ENCODE measurements around the gene LRP10. TPM values are rescaled to one million over a fixed set of nuclear protein-coding genes. Genes with fewer than 3 reads are reported as not detected.

The LRP10 gene
- total and polyA plus RNA-seq, 2 of the 4 experiments (the other 2 are of a cell fraction), result 25.1 to 118 TPM

DNA sequence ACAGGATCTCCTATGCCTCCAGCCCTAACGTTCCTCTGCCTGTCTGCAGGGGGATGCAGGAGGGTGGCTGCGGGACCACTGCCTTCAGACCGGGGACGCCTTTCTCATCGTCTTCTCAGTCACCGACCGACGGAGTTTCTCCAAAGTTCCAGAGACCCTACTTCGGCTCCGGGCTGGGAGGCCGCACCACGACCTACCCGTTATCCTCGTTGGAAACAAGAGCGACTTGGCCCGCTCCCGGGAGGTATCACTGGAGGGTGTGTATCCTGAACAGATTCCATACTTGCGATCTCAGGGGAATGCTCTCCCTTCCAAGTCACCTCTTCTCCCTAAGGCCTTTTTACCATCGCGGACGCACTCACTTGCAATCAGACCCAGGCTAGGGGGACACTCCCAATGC is 14.4 kb downstream of the LRP10 start:
- no peak overlapping the region for H3K14ac ChIP-seq (replicated peaks; ENCODE audit: low read depth, low read length)
- H3K56ac ChIP-seq (ENCODE audit: extremely low read depth, insufficient read depth, low read length), result no peak overlapping the region
- H3K4ac ChIP-seq (ENCODE audit: low read depth, low read length), result no peak overlapping the region
- no peaks in the 10 kb centered on the region for H3K27me3 ChIP-seq (ENCODE audit: control insufficient read depth, insufficient read depth, low read length)
- no peak overlapping the region for H4K5ac ChIP-seq (ENCODE audit: low read depth, low read length)
- H3K9me3 ChIP-seq (ENCODE audit: control insufficient read depth, insufficient read depth, low read length), result no peaks in the 10 kb centered on the region
- H2BK15ac ChIP-seq (ENCODE audit: low read depth, low read length), result no peak overlapping the region
- peaks cover 5% of the 10 kb centered on the region; the same call in 1 of the 2 replicates for H3K4me1 ChIP-seq (ENCODE audit: control insufficient read depth, insufficient read depth, low read length)
- peak overlapping the region; percentile 27 to 97; a peak in 2 of 4 replicates for H4K8ac ChIP-seq (ENCODE audit: low read depth in 2 of 2, low read length in 2 of 2)
- WGBS, 2 experiments (ENCODE audit: extremely low coverage in 2 of 2, insufficient read length in 1 of 2), result 91% methylated on average over 20 of the region's 21 CpGs; no CpG with 5 or more reads in 1 of the 2 experiments
- H3K4me3 ChIP-seq (ENCODE audit: insufficient read depth, low read depth, low read length), result no peak overlapping the region
- no peak overlapping the region for H2BK20ac ChIP-seq (ENCODE audit: low read depth, low read length)
- H2BK120ac ChIP-seq (ENCODE audit: low read depth, low read length), result no peak overlapping the region
- peak overlapping the region; percentile 58; the same call in 1 of the 2 replicates for H2AK5ac ChIP-seq (ENCODE audit: low read depth, low read length)
- H3K27ac ChIP-seq (ENCODE audit: insufficient read depth, low read length), result no peak overlapping the region
- no TSS peak for BruUV-seq (replicated peaks)
- intact Hi-C loops (cut with micrococcal nuclease), result loop anchor here (2.0 kb wide), 1 partner anchor 13 kb away; no protein-coding TSS in a partner anchor
- no peak overlapping the region for H4K91ac ChIP-seq (ENCODE audit: insufficient read depth, low read depth, low read length)
- CTCF ChIA-PET, result interaction anchor here (1.6 to 1.8 kb wide), 2 partner anchors 13 to 14 kb away, joined by 5 to 7 read pairs; no protein-coding TSS in a partner anchor
- dilution Hi-C loops (cut with HindIII; ENCODE audit: low sequenced_read_pairs, unreplicated experiment), result no loop called here
- no peak overlapping the region for H3K9ac ChIP-seq (ENCODE audit: low read depth, low read length)
- ATAC-seq (ENCODE audit: low read depth) (no peak), DNase-seq (no peak)
- peak overlapping the region; percentile 17 for H2AK9ac ChIP-seq (replicated peaks; ENCODE audit: low read depth, low read length, poor library complexity)
- H2BK5ac ChIP-seq (ENCODE audit: low read depth, low read length, poor library complexity, severe bottlenecking), result no peak overlapping the region
- H3K4me2 ChIP-seq (ENCODE audit: low read depth, low read length), result no peak overlapping the region
- POLR2A ChIA-PET (ENCODE audit: unreplicated experiment), result no interaction called here
- peaks cover 11% of the 10 kb centered on the region; the same call in 1 of the 2 replicates for H3K9me1 ChIP-seq (ENCODE audit: insufficient read depth, low read length)
- H3K36me3 ChIP-seq (ENCODE audit: control insufficient read depth, insufficient read depth, low read length), result no peaks in the 10 kb centered on the region
- no peaks in the 10 kb centered on the region for H4K20me1 ChIP-seq (ENCODE audit: insufficient read depth, low read length)
- H3K23ac ChIP-seq (ENCODE audit: low read depth, low read length), result no peak overlapping the region
- H3K18ac ChIP-seq (ENCODE audit: low read depth, low read length), result no peak overlapping the region
- peak overlapping the region; percentile 98 for H2AFZ ChIP-seq (replicated peaks; ENCODE audit: low read length, poor library complexity)
- in situ Hi-C loops (cut with MboI; ENCODE audit: low sequenced_read_pairs), result no loop called here
- TF ChIP-seq BHLHE40 (IDR thresholded peaks at IDR 0.05; ENCODE audit: low read depth, low read length) (no peak), RAD21 (IDR thresholded peaks at IDR 0.05; ENCODE audit: low read length) (no peak), FOS (IDR thresholded peaks at IDR 0.05; ENCODE audit: low read depth, low read length) (no peak), MXI1 (IDR thresholded peaks at IDR 0.05; ENCODE audit: borderline replicate concordance, low read depth, low read length) (no peak), NFE2L2 (IDR thresholded peaks at IDR 0.05; ENCODE audit: low read depth, low read length) (no peak), CHD1 (IDR thresholded peaks at IDR 0.05; ENCODE audit: low read depth, low read length) (no peak), RCOR1 (IDR thresholded peaks at IDR 0.05; ENCODE audit: insufficient replicate concordance, low read length) (no peak), SMC3 (IDR thresholded peaks at IDR 0.05; ENCODE audit: low read depth, low read length) (no peak), CEBPB (IDR thresholded peaks at IDR 0.05; ENCODE audit: low read depth, low read length) (no peak), POLR2A (IDR thresholded peaks at IDR 0.05; ENCODE audit: low read depth, low read length) (no peak), RFX5 (IDR thresholded peaks at IDR 0.05; ENCODE audit: low read depth, low read length) (no peak), MAFK (IDR thresholded peaks at IDR 0.05; ENCODE audit: low read depth, low read length) (no peak), USF2 (IDR thresholded peaks at IDR 0.05; ENCODE audit: low read depth, low read length) (no peak), MAZ (IDR thresholded peaks at IDR 0.05; ENCODE audit: borderline replicate concordance, low read depth, low read length) (no peak)
- TF ChIP-seq, protein P1, sequence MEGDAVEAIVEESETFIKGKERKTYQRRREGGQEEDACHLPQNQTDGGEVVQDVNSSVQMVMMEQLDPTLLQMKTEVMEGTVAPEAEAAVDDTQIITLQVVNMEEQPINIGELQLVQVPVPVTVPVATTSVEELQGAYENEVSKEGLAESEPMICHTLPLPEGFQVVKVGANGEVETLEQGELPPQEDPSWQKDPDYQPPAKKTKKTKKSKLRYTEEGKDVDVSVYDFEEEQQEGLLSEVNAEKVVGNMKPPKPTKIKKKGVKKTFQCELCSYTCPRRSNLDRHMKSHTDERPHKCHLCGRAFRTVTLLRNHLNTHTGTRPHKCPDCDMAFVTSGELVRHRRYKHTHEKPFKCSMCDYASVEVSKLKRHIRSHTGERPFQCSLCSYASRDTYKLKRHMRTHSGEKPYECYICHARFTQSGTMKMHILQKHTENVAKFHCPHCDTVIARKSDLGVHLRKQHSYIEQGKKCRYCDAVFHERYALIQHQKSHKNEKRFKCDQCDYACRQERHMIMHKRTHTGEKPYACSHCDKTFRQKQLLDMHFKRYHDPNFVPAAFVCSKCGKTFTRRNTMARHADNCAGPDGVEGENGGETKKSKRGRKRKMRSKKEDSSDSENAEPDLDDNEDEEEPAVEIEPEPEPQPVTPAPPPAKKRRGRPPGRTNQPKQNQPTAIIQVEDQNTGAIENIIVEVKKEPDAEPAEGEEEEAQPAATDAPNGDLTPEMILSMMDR (conservative IDR thresholded peaks at IDR 0.05; ENCODE audit: low read depth, low read length), result no peak
- TF ChIP-seq, protein P2, sequence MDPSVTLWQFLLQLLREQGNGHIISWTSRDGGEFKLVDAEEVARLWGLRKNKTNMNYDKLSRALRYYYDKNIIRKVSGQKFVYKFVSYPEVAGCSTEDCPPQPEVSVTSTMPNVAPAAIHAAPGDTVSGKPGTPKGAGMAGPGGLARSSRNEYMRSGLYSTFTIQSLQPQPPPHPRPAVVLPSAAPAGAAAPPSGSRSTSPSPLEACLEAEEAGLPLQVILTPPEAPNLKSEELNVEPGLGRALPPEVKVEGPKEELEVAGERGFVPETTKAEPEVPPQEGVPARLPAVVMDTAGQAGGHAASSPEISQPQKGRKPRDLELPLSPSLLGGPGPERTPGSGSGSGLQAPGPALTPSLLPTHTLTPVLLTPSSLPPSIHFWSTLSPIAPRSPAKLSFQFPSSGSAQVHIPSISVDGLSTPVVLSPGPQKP (IDR thresholded peaks at IDR 0.05; ENCODE audit: borderline replicate concordance, low read depth, low read length), result no peak
- peaks cover 7 to 17% of the 10 kb centered on the region in 2 experiments; a peak in 3 of 4 replicates for H3K79me1 ChIP-seq (ENCODE audit: low read depth in 1 of 2, low read length in 2 of 2)
